GM12892 (cell line): ENCODE results near the gene SPSB1.
A peak's percentile ranks its signal among the peaks of the same experiment; 100 is the strongest.

Source experiments
- DNase-seq: peaks from one replicate; pipeline ENCODE4 v3.0.0; 2011; ENCODE audit not compliant: insufficient read length
- FAIRE-seq: peaks from 2 replicates; lab custom pipeline; 2011; peaks lifted over from hg19 to GRCh38; lab: Jason Lieb, UNC
- POLR2A ChIP-seq: IDR thresholded peaks from 2 replicates; pipeline ENCODE4 v1.6.1; 2011; ENCODE audit warnings: low read depth, low read length, control low read depth
- POLR2AphosphoS5 ChIP-seq: IDR thresholded peaks from 2 replicates; pipeline ENCODE4 v1.6.1; 2011; ENCODE audit warnings: low read depth, low read length, control low read depth
- TAF1 ChIP-seq: IDR thresholded peaks from 2 replicates; pipeline ENCODE4 v1.6.1; 2011; ENCODE audit warnings: low read depth, mild to moderate bottlenecking, control low read depth, low read length, borderline replicate concordance

SPSB1 gene

GRCh38 chr1:9399510-9400424, 107.1 kb downstream of the SPSB1 start:
- TF ChIP-seq TAF1 (no peak), POLR2AphosphoS5 (no peak), POLR2A (no peak)
- DNase-seq (no peak), FAIRE-seq (no peak)

DNA sequence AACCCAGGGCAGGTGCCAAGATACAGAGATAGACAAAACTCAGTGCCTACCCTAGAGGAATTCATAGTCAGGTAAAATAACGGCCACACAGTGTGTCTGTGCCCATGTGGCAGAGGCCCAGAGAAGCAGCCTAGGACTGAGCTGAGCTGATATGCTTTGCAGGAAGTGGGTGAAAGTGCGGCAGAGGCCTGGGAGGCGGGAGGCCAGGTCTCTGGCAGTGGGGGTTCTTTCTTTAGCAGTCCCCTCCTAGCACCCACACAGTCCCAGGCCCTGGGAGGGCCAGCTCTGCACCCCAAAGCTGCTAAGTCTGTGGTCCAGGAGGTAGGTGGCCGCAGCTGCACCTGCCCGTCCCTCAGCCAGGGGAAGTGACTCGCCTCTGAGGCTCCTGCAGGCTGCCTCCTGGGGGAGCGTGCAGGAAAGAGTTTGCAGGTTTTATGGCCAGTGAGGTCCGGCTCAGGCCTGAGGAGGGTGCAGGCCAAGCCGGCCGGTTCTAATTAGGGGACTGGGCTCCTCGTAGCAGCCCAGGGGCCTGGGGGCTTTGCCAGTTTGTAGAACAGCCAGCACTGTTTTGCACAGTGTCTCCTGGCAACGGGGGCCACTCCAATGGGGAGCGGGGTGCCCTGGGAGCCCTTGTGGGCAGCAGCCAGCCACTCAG, 107.9 kb downstream of the SPSB1 start:
- TF ChIP-seq POLR2AphosphoS5 (no peak), POLR2A (no peak), TAF1 (no peak)
- DNase-seq (no peak), FAIRE-seq (no peak)

DNA sequence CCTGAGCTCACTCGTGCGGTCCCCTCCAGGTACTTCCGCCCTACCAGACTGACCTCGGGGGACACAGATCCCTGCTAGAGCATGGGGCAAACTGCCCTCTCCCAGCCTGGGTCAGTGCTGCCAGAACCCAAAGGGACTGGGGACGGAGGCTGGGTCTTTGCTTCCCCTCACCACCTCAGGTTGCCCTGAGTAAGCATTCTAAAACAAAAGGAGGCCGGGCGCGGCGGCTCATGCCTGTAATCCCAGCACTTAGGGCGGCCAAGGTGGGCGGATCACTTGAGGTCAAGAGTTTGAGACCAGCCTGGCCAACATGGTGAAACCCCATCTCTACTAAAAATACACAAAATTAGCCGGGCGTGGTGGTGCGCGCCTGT, 108.4 kb downstream of the SPSB1 start:
- DNase-seq = no peak

DNA sequence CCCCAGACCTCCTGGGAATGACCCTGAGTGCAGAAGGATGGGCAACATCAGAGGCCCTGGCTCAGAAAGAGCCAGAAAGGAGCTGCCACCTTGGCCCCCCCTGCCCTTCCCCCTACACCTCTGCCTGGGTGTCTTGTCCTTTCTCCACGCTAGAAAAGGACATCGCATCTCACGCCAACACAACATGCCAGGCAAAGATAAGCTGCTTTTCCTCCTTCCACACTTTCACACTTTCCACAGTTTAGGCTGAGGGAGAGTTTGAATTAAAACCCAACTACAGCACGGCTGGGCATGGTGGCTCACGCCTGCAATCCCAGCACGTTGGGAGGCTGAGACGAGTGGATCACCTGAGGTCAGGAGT, 109.5 kb downstream of the SPSB1 start:
- TF ChIP-seq TAF1 = no peak
- no peak for TF ChIP-seq POLR2AphosphoS5
- TF ChIP-seq POLR2A = no peak
- DNase-seq = no peak
- no peak for FAIRE-seq

More for the DNA sequence above, 108.4 kb downstream of the SPSB1 start:
- TF ChIP-seq POLR2A (no peak), TAF1 (no peak), POLR2AphosphoS5 (no peak)
- no peak for FAIRE-seq

- no peak for TF ChIP-seq POLR2AphosphoS5
- TF ChIP-seq POLR2A = no peak
- TF ChIP-seq TAF1 = no peak
- no peak for DNase-seq
- no peak for FAIRE-seq
Observed at GRCh38 chr1:9402717-9403225, 110.1 kb downstream of the SPSB1 start.

GRCh38 chr1:9404117-9404914, 111.6 kb downstream of the SPSB1 start:
- TF ChIP-seq POLR2AphosphoS5 = no peak
- TF ChIP-seq POLR2A = no peak
- TF ChIP-seq TAF1 = no peak
- DNase-seq = no peak
- FAIRE-seq = no peak

- FAIRE-seq = peak; percentile 86
- TF ChIP-seq POLR2A = no peak
- no peak for TF ChIP-seq TAF1
- TF ChIP-seq POLR2AphosphoS5 = no peak
- DNase-seq = no peak
Observed at GRCh38 chr1:9406111-9406510, 113.4 kb downstream of the SPSB1 start.

GRCh38 chr1:9410737-9411297, 118.1 kb downstream of the SPSB1 start:
- DNase-seq (no peak), FAIRE-seq (peak; percentile 100)
- TF ChIP-seq TAF1 (no peak), POLR2AphosphoS5 (no peak), POLR2A (no peak)

GRCh38 chr1:9413071-9413876, 120.6 kb downstream of the SPSB1 start:
- peak; percentile 91 for DNase-seq
- FAIRE-seq = peak; percentile 98
- TF ChIP-seq POLR2AphosphoS5 = no peak
- TF ChIP-seq TAF1 = no peak; the same call in 1 of the 2 replicates
- TF ChIP-seq POLR2A = 0 out of 2 replicates have a peak, but pooled peaks have one; percentile 1

GRCh38 chr1:9413877-9414213, 121.2 kb downstream of the SPSB1 start:
- DNase-seq (no peak), FAIRE-seq (no peak)
- TF ChIP-seq POLR2A = no peak
- no peak for TF ChIP-seq TAF1
- TF ChIP-seq POLR2AphosphoS5 = no peak

DNA sequence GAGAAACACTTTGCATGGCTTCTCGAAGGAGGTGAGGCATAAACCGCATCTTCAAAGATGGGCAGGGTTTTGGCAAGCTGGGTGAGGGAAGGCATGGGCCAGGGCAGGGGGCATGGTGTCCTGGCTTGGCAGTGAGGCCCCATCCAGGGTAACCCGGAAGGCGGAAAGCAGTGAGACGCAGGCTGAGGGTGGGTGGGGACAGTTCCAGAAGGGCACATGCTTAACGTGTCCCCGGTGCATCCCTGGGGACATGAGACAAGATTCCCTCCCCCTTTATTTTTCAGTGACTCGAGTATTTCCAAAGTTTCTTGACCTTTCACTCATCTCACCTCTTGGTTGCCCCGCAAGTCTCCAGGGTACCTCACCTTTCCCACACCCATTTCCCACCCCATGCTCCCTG, 123.8 kb downstream of the SPSB1 start:
- TF ChIP-seq TAF1 = no peak
- DNase-seq = no peak
- peak; percentile 80 for FAIRE-seq
